HFFc6 (cell line): ENCODE data around the gene CHST11. TPM values are rescaled to one million over a fixed set of nuclear protein-coding genes. Genes with fewer than 3 reads are reported as not detected.

Experiments used
- DNase-seq: peaks from one replicate; pipeline ENCODE4 v3.0.0-alpha.2; 2018
- H3K27ac Mint-ChIP-seq: 2 replicates; pipeline ENCODE4 v1.8.0; 2020; ENCODE audit warnings: mild to moderate bottlenecking, mixed read lengths
- H3K27me3 Mint-ChIP-seq: 2 replicates; pipeline ENCODE4 v1.8.0; 2021; ENCODE audit warnings: mild to moderate bottlenecking, moderate library complexity, mixed read lengths; ENCODE audit not compliant: insufficient read depth
- H3K36me3 Mint-ChIP-seq: 2 replicates; pipeline ENCODE4 v1.8.0; 2021; ENCODE audit warnings: low read depth, mixed read lengths
- H3K4me1 Mint-ChIP-seq: 2 replicates; pipeline ENCODE4 v1.8.0; 2020; ENCODE audit warnings: low read depth, mixed read lengths
- H3K4me3 Mint-ChIP-seq: 2 replicates; pipeline ENCODE4 v1.8.0; 2020; ENCODE audit warnings: mild to moderate bottlenecking, moderate library complexity, mixed read lengths
- H3K9me3 Mint-ChIP-seq: 2 replicates; pipeline ENCODE4 v1.8.0; 2020; ENCODE audit warnings: mild to moderate bottlenecking, mixed read lengths
- CTCF ChIP-seq: fragments of 200-600 bp; sonication (generic); IDR thresholded peaks from 2 replicates; pipeline ENCODE4 v1.5.0; 2021; ENCODE audit warnings: antibody characterized with exemption, mild to moderate bottlenecking
- total RNA-seq, 6 experiments: library from RNA; stranded (reverse); fragmentation: NEBNext Ultra II Directional; extraction: Animal tissue kit (Norgen Biotek cat#: 25700); gene quantifications; 2 replicates in 1 of 6; 3 replicates in 5 of 6; pipeline ENCODE4 v1.2.3, GENCODE V29; 2021

CHST11 gene
- total RNA-seq, 6 experiments from 2014 or later = 2.4 to 4.3 (median 3.8) TPM

GRCh38 chr12:104727726-104728465, 271.1 kb downstream of the CHST11 start:
- Mint-ChIP-seq H3K36me3 (no peaks in the 10 kb centered on the region), H3K27ac (no peak overlapping the region), H3K4me3 (no peak overlapping the region), H3K27me3 (peaks cover 7% of the 10 kb centered on the region), H3K9me3 (no peaks in the 10 kb centered on the region), H3K4me1 (no peaks in the 10 kb centered on the region)
- TF ChIP-seq CTCF = no peak
- DNase-seq = no peak

GRCh38 chr12:104729091-104729490, 272.3 kb downstream of the CHST11 start:
- no peaks in the 10 kb centered on the region for H3K36me3 Mint-ChIP-seq
- peaks cover 6% of the 10 kb centered on the region for H3K27me3 Mint-ChIP-seq
- no peak overlapping the region for H3K4me3 Mint-ChIP-seq
- no peaks in the 10 kb centered on the region for H3K9me3 Mint-ChIP-seq
- H3K4me1 Mint-ChIP-seq = no peaks in the 10 kb centered on the region
- no peak for TF ChIP-seq CTCF
- DNase-seq = no peak
- H3K27ac Mint-ChIP-seq = no peak overlapping the region

GRCh38 chr12:104729610-104730446, 273.1 kb downstream of the CHST11 start:
- Mint-ChIP-seq H3K4me3 (no peak overlapping the region), H3K9me3 (no peaks in the 10 kb centered on the region)

GRCh38 chr12:104730763-104731162, 274.0 kb downstream of the CHST11 start:
- Mint-ChIP-seq H3K4me1 (peaks cover 15% of the 10 kb centered on the region), H3K9me3 (no peaks in the 10 kb centered on the region), H3K36me3 (no peaks in the 10 kb centered on the region), H3K4me3 (no peak overlapping the region), H3K27me3 (peaks cover 5% of the 10 kb centered on the region), H3K27ac (no peak overlapping the region)
- DNase-seq = no peak
- TF ChIP-seq CTCF = no peak

More at GRCh38 chr12:104729610-104730446, 273.1 kb downstream of the CHST11 start:
- no peak for TF ChIP-seq CTCF
- peaks cover 5% of the 10 kb centered on the region for H3K27me3 Mint-ChIP-seq
- H3K4me1 Mint-ChIP-seq = peaks cover 6% of the 10 kb centered on the region
- DNase-seq = no peak
- H3K27ac Mint-ChIP-seq = no peak overlapping the region
- H3K36me3 Mint-ChIP-seq = no peaks in the 10 kb centered on the region

- DNase-seq = no peak
- Mint-ChIP-seq H3K36me3 (no peaks in the 10 kb centered on the region), H3K27me3 (peaks cover 3% of the 10 kb centered on the region; the same call in 1 of the 2 replicates), H3K4me3 (no peak overlapping the region), H3K9me3 (no peaks in the 10 kb centered on the region), H3K4me1 (peaks cover 27% of the 10 kb centered on the region), H3K27ac (no peak overlapping the region)
- TF ChIP-seq CTCF = peak; percentile 55; the same call in 1 of the 2 replicates
Measured at GRCh38 chr12:104733717-104734175, 277.0 kb downstream of the CHST11 start.
